Loucy (cell line): Measurements from ENCODE around the gene ENPP5.

ENCODE experiments used
- EZH2phosphoT487 ChIP-seq: fragments of 200-600 bp; IDR thresholded peaks from 2 replicates; pipeline ENCODE4 v1.6.1; 2018; ENCODE audit warnings: antibody characterized with exemption, mild to moderate bottlenecking, moderate library complexity, borderline replicate concordance
- TF ChIP-seq, protein P1 (sequence below): fragments of 200-600 bp; sonication (generic); conservative IDR thresholded peaks from 2 replicates; pipeline ENCODE4 v1.5.1; 2014; ENCODE audit warnings: mild to moderate bottlenecking, antibody characterized with exemption, low read length

DNA sequence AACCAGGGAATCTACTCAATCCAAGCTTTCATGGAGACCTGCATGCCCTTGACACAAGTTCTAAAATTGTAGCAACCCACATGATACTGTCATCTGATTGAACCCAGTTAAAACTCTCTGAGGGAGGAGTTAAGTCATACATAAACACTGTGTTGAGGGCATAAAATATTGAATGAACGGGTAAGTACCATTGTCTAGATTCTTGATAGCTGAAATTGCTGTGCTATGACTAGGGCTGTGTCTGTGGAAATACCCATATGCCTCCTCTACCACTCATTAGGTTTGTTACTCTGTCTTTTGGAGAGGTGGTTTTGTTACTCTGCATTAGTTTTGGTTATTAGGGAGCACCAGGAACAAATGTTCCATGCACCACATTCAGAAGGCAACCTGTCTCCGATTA is 33.4 kb downstream of the ENPP5 start:
- TF ChIP-seq, protein P1, sequence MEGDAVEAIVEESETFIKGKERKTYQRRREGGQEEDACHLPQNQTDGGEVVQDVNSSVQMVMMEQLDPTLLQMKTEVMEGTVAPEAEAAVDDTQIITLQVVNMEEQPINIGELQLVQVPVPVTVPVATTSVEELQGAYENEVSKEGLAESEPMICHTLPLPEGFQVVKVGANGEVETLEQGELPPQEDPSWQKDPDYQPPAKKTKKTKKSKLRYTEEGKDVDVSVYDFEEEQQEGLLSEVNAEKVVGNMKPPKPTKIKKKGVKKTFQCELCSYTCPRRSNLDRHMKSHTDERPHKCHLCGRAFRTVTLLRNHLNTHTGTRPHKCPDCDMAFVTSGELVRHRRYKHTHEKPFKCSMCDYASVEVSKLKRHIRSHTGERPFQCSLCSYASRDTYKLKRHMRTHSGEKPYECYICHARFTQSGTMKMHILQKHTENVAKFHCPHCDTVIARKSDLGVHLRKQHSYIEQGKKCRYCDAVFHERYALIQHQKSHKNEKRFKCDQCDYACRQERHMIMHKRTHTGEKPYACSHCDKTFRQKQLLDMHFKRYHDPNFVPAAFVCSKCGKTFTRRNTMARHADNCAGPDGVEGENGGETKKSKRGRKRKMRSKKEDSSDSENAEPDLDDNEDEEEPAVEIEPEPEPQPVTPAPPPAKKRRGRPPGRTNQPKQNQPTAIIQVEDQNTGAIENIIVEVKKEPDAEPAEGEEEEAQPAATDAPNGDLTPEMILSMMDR: no peak
- TF ChIP-seq EZH2phosphoT487: no peak
